ENCODE results near the gene GRWD1. TPM values are rescaled to one million over a fixed set of nuclear protein-coding genes. Genes with fewer than 3 reads are reported as not detected.

GRWD1 gene
- total and polyA plus RNA-seq, 2 donors, result 13.6 to 22.2 TPM

- peak overlapping the region; percentile 37 for H3K4me3 ChIP-seq (ENCODE audit: low read depth, low read length)
- no peak overlapping the region for H3K27ac ChIP-seq (ENCODE audit: low read depth)
- WGBS, result 39% methylated on average over 92 of the region's 94 CpGs
- H3K4me1 ChIP-seq (ENCODE audit: insufficient read depth), result no peaks in the 10 kb centered on the region
- no peaks in the 10 kb centered on the region for H3K36me3 ChIP-seq (ENCODE audit: insufficient read depth)
- DNase-seq (ENCODE audit: extremely low spot score), result no peak
Measured at GRCh38 chr19:48442116-48443035, 3.4 kb upstream of the GRWD1 start.

DNA sequence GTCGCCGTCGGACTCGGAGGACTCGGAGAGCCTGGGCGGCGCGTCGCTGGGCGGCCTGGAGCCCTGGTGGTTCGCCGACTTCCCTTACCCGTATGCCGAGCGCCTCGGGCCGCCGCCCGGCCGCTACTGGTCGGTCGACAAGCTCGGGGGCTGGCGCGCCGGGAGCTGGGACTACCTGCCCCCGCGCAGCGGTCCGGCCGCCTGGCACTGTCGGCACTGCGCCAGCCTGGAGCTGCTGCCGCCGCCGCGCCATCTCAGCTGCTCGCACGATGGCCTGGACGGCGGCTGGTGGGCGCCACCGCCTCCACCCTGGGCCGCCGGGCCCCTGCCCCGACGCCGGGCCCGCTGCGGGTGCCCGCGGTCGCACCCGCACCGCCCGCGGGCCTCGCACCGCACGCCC lies 2.5 kb upstream of the GRWD1 start:
- no peaks in the 10 kb centered on the region for H3K36me3 ChIP-seq (ENCODE audit: insufficient read depth)
- H3K4me3 ChIP-seq (ENCODE audit: low read depth, low read length), result peak overlapping the region; percentile 37
- no peaks in the 10 kb centered on the region for H3K4me1 ChIP-seq (ENCODE audit: insufficient read depth)
- DNase-seq (ENCODE audit: extremely low spot score), result no peak
- H3K27ac ChIP-seq (ENCODE audit: low read depth), result no peak overlapping the region
- WGBS, result 14% methylated on average over 60 of the region's 60 CpGs

DNA sequence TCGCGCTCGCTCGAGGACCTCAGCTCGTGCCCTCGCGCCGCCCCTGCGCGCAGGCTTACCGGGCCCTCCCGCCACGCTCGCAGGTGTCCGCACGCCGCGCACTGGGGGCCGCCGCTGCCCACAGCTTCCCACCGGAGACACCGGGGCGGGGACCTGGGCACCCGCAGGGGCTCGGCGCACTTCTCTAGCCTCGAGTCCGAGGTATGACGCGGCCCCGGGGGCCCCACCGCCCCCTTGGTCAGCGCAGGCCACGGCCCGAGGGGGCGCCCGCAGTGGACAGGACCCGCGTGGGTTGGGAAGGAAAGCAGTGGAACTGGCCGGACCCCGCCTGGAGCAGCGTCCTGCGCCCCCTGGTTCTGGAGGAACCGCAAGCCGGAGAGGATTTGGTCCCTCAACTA lies 2.1 kb upstream of the GRWD1 start:
- 22% methylated on average over 45 of the region's 45 CpGs for WGBS
- Histone ChIP-seq H3K4me1 (ENCODE audit: insufficient read depth) (no peaks in the 10 kb centered on the region), H3K36me3 (ENCODE audit: insufficient read depth) (no peaks in the 10 kb centered on the region), H3K27ac (ENCODE audit: low read depth) (no peak overlapping the region), H3K4me3 (ENCODE audit: low read depth, low read length) (peak overlapping the region; percentile 37)
- no peak for DNase-seq (ENCODE audit: extremely low spot score)

DNA sequence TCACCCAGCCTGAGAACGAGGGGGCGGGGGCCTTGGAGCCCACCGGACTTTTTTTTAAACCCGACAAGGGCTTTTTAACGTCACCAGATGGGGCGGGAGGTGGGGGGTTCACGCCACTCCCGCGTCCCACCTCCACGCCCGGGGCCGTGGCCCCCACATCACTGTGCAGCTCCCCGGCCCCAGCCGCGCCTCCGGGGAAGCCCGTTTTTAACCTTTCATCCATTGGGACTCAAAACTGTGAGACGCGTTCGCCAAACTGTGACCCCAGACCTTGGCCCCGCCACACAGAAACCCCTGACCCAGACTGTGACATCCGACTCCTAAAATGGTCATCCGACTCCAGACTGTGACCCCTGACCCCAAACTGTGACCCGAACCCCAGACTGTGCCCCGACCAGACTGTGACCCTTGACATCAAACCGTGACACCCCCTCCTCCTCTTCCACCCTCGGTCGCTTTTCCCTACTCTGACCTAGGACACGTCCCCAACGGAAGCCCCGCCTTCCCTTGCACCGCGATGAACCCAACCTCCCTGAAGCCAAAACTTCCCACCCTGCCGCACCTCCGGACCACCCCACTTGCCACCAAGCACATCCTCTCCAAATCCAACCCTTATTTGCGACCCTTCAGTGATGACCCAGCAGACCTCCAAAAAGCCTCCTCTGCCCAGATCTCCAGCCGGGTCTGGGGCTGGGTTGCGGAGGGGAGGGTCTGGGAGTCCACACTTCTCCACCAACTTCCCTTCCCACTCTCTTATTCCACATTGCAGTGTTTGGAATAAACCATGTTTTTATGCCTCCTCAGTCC lies 1.5 kb upstream of the GRWD1 start:
- 20% methylated on average over 38 of the region's 38 CpGs for WGBS
- DNase-seq (ENCODE audit: extremely low spot score), result no peak
- H3K27ac ChIP-seq (ENCODE audit: low read depth), result no peak overlapping the region
- H3K4me1 ChIP-seq (ENCODE audit: insufficient read depth), result no peaks in the 10 kb centered on the region
- H3K36me3 ChIP-seq (ENCODE audit: insufficient read depth), result no peaks in the 10 kb centered on the region
- no peak overlapping the region for H3K4me3 ChIP-seq (ENCODE audit: low read depth, low read length)

GRCh38 chr19:48444936-48445200 lies 915 bp upstream of the GRWD1 start:
- Histone ChIP-seq H3K4me1 (ENCODE audit: insufficient read depth) (no peaks in the 10 kb centered on the region), H3K27ac (ENCODE audit: low read depth) (no peak overlapping the region)
- no peak for DNase-seq (ENCODE audit: extremely low spot score)

GRCh38 chr19:48445256-48445605 lies 552 bp upstream of the GRWD1 start:
- Histone ChIP-seq H3K4me1 (ENCODE audit: insufficient read depth) (no peaks in the 10 kb centered on the region), H3K27ac (ENCODE audit: low read depth) (no peak overlapping the region), H3K4me3 (ENCODE audit: low read depth, low read length) (peak overlapping the region; percentile 83), H3K36me3 (ENCODE audit: insufficient read depth) (no peaks in the 10 kb centered on the region)
- 5% methylated on average over 6 of the region's 6 CpGs for WGBS
- peak; percentile 83 for DNase-seq (ENCODE audit: extremely low spot score)

More at GRCh38 chr19:48444936-48445200, 915 bp upstream of the GRWD1 start:
- no peaks in the 10 kb centered on the region for H3K36me3 ChIP-seq (ENCODE audit: insufficient read depth)
- peak overlapping the region; percentile 83 for H3K4me3 ChIP-seq (ENCODE audit: low read depth, low read length)
- WGBS, result 28% methylated on average over 3 of the region's 3 CpGs

DNA sequence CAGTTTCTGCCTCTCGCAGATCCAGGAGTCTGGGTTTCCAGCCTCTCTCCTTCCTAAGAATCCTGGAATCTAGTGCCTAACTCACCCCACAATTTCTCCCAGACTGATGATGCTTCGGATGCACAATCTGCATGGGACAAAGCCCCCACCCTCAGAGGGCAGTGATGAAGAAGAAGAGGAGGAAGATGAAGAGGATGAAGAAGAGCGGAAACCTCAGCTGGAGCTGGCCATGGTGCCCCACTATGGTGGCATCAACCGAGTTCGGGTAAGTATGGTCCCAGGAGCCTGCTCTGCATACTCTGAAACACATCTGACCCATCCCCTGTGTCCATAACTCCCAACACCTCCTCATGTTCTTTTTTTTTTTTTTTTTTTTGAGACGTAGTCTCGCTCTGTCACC lies 796 bp downstream of the GRWD1 start:
- no peak for DNase-seq (ENCODE audit: extremely low spot score)
- WGBS, result 85% methylated on average over 6 of the region's 7 CpGs
- H3K27ac ChIP-seq (ENCODE audit: low read depth), result no peak overlapping the region
- H3K4me3 ChIP-seq (ENCODE audit: low read depth, low read length), result peak overlapping the region; percentile 83
- no peaks in the 10 kb centered on the region for H3K4me1 ChIP-seq (ENCODE audit: insufficient read depth)
- no peaks in the 10 kb centered on the region for H3K36me3 ChIP-seq (ENCODE audit: insufficient read depth)

DNA sequence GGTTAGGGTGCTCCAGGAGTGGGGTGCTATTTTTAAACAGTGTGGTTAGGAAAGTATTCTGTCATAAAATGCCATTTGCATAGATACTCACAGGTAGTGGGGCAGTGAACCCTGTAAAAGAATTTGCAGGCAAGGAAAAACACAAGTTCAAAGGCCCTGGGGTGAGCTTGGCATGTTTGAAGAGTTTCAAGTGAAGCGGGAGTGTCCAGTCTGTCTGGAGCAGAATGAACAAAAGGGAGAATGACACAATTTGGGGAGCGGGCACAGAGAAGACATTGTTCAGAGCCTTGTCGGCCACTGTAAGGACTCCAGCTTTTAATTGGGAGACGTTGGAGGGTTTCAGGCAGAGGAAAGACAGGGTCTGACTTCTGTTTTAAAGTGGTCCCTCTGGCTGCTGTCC lies 2.8 kb downstream of the GRWD1 start:
- H3K36me3 ChIP-seq (ENCODE audit: insufficient read depth), result peaks cover 2% of the 10 kb centered on the region
- WGBS, result 95% methylated on average over 4 of the region's 4 CpGs
- H3K4me3 ChIP-seq (ENCODE audit: low read depth, low read length), result no peak overlapping the region
- no peak for DNase-seq (ENCODE audit: extremely low spot score)
- no peak overlapping the region for H3K27ac ChIP-seq (ENCODE audit: low read depth)
- H3K4me1 ChIP-seq (ENCODE audit: insufficient read depth), result no peaks in the 10 kb centered on the region

DNA sequence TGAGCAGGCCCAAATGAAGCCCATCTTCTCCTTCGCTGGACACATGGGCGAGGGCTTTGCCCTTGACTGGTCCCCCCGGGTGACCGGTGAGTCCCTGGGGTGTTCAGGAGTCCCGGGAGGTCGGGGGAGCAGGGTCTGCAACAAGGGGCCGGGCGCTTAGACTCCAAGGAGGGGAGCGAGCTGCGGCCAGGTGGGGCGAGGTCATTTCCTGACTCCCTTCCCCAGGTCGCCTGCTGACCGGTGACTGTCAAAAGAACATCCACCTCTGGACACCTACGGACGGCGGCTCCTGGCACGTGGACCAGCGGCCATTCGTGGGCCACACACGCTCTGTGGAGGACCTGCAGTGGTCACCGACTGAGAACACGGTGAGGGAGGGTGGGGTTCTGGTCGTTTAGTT lies 4.7 kb downstream of the GRWD1 start:
- DNase-seq (ENCODE audit: extremely low spot score), result no peak
- Histone ChIP-seq H3K27ac (ENCODE audit: low read depth) (no peak overlapping the region), H3K4me1 (ENCODE audit: insufficient read depth) (no peaks in the 10 kb centered on the region), H3K36me3 (ENCODE audit: insufficient read depth) (peaks cover 2% of the 10 kb centered on the region), H3K4me3 (ENCODE audit: low read depth, low read length) (no peak overlapping the region)
- WGBS, result 93% methylated on average over 23 of the region's 23 CpGs

DNA sequence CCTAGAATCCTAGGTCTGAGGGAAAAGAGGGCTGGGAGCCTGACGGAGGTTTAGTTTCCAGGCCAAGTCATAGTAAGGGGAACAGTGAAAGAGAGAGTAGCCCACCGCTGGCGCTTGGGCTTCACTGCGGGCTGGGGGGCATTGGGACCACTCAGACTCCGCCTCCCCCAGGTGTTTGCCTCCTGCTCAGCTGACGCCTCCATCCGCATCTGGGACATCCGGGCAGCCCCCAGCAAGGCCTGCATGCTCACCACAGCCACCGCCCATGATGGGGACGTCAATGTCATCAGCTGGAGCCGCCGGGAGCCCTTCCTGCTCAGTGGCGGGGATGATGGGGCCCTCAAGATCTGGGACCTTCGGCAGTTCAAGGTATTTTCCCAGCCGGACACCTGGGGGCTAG lies 5.1 kb downstream of the GRWD1 start:
- H3K36me3 ChIP-seq (ENCODE audit: insufficient read depth), result peaks cover 2% of the 10 kb centered on the region
- H3K4me3 ChIP-seq (ENCODE audit: low read depth, low read length), result no peak overlapping the region
- no peak for DNase-seq (ENCODE audit: extremely low spot score)
- H3K4me1 ChIP-seq (ENCODE audit: insufficient read depth), result no peaks in the 10 kb centered on the region
- no peak overlapping the region for H3K27ac ChIP-seq (ENCODE audit: low read depth)
- WGBS, result 95% methylated on average over 15 of the region's 15 CpGs

- H3K4me3 ChIP-seq (ENCODE audit: low read depth, low read length), result no peak overlapping the region
- no peaks in the 10 kb centered on the region for H3K4me1 ChIP-seq (ENCODE audit: insufficient read depth)
- 87% methylated on average over 12 of the region's 12 CpGs for WGBS
- H3K36me3 ChIP-seq (ENCODE audit: insufficient read depth), result peaks cover 2% of the 10 kb centered on the region
- no peak for DNase-seq (ENCODE audit: extremely low spot score)
- H3K27ac ChIP-seq (ENCODE audit: low read depth), result no peak overlapping the region
Measured at GRCh38 chr19:48451624-48452023, 5.8 kb downstream of the GRWD1 start.

DNA sequence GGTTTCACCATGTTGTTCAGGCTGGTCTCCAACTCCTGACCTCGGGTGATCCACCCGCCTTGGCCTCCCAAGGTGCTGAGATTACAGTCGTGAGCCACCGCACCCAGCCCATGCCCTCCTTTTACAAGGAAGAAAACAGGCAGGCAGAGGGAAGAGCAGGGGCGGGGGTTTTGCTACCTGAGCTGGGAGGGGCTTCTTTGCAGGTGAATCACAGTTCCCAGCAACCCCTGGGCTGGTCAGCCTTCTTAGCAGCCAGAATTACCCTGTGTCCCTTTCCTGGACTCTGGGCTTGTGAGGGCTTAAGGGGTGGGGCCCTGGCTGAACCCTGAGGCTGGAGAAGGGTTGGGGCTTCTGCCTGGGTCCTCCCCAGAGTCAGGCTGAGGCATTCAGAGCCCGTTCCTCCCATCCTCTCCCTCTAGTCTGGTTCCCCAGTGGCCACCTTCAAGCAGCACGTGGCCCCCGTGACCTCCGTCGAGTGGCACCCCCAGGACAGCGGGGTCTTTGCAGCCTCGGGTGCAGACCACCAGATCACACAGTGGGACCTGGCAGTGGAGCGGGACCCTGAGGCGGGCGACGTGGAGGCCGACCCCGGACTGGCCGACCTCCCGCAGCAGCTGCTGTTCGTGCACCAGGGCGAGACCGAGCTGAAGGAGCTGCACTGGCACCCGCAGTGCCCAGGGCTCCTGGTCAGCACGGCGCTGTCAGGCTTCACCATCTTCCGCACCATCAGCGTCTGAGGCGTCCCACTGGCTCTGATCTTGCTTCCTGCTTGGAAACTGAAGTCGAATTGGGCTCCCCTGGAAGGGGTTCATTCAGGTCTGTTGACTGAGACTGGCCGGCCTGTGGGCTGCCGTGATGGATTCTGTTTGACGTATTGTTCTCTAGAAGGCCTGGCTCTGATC lies 6.8 kb downstream of the GRWD1 start:
- DNase-seq (ENCODE audit: extremely low spot score), result no peak
- WGBS, result 91% methylated on average over 33 of the region's 33 CpGs
- Histone ChIP-seq H3K36me3 (ENCODE audit: insufficient read depth) (peaks cover 2% of the 10 kb centered on the region), H3K4me3 (ENCODE audit: low read depth, low read length) (no peak overlapping the region), H3K27ac (ENCODE audit: low read depth) (no peak overlapping the region), H3K4me1 (ENCODE audit: insufficient read depth) (no peaks in the 10 kb centered on the region)

DNA sequence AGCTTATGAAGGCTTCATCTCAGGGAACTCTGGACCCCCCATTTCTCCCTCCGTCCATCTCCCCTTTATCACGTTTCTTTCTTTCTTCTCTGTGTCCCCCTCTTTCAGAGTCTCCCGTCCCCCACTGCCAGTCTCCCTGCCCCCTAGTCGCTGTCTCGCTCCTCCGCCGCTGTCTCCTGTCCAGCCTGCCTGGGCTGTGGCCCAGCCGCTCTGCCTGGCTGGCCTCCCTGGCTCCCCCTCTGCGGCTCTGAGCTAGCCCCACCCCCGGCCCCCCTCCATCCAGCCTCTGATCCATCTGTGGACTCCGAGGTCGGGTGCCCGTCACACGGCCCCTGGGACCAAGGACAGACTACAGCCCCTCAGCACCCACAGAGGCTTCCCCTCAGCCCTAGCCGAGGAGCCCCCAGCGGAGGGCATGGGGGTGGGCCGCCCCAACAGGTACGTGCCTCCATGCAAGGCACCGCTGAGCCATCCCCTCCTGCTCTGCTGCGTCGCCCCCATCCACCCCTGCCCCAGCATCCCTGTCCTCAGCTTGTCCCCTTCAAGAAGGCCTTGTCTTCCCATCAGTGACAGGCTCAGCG lies 8.5 kb downstream of the GRWD1 start:
- H3K4me1 ChIP-seq (ENCODE audit: insufficient read depth), result no peaks in the 10 kb centered on the region
- WGBS, result 92% methylated on average over 22 of the region's 22 CpGs
- H3K36me3 ChIP-seq (ENCODE audit: insufficient read depth), result peaks cover 2% of the 10 kb centered on the region
- no peak for DNase-seq (ENCODE audit: extremely low spot score)
- no peak overlapping the region for H3K27ac ChIP-seq (ENCODE audit: low read depth)
- H3K4me3 ChIP-seq (ENCODE audit: low read depth, low read length), result no peak overlapping the region

All from urinary bladder (tissue), 4 donors.